ENCODE results near the gene SYTL3.

GRCh38 chr6:158722176-158722729, 72.4 kb downstream of the SYTL3 start:
- TF ChIP-seq CTCF (IDR thresholded peaks at IDR 0.05) (no peak), POLR2A (IDR thresholded peaks at IDR 0.05) (no peak)

All from Peyer's patch (tissue), 4 donors.